ENCODE measurements around the gene EDARADD. TPM values are rescaled to one million over a fixed set of nuclear protein-coding genes. Genes with fewer than 3 reads are reported as not detected.

EDARADD gene
- total and polyA plus RNA-seq, 11 donors, result 0.35 to 2.9 (median 2.1) TPM

GRCh38 chr1:236524895-236525184, 130.8 kb downstream of the EDARADD start:
- no peaks in the 10 kb centered on the region for H3K9me3 ChIP-seq
- H3K27ac ChIP-seq, result peak overlapping the region; percentile 73 to 99 (median 92)
- peaks cover 0 to 43% (median 26%) of the 10 kb centered on the region in 9 donors for H3K36me3 ChIP-seq
- 3 to 8% (median 6%) methylated on average over 3 of the region's 3 CpGs for WGBS, 4 donors
- peaks cover 0 to 24% (median 11%) of the 10 kb centered on the region in 12 donors for H3K4me1 ChIP-seq
- no peak for ATAC-seq
- no peak for DNase-seq
- no peak for TF ChIP-seq POLR2A (IDR thresholded peaks at IDR 0.05)
- peak overlapping the region; percentile 61 to 100 (median 82) for H3K4me3 ChIP-seq
- intact Hi-C loops (cut with DNase I), result loop anchor here in 1 of 10 donors (5.0 kb wide), 1 partner anchor 243 kb away; the partner anchor contains the start of gene ERO1B
- no peaks in the 10 kb centered on the region for H3K27me3 ChIP-seq

- Histone ChIP-seq H3K9me3 (no peaks in the 10 kb centered on the region), H3K36me3 (peaks cover 0 to 53% (median 26%) of the 10 kb centered on the region in 9 donors), H3K4me3 (no peak overlapping the region), H3K27me3 (no peaks in the 10 kb centered on the region), H3K27ac (no peak overlapping the region), H3K4me1 (peaks cover 0 to 36% (median 11%) of the 10 kb centered on the region in 12 donors)
- DNase-seq, result no peak
- ATAC-seq, result no peak
- intact Hi-C loops (cut with DNase I), result no loop called here
- TF ChIP-seq, protein P1, sequence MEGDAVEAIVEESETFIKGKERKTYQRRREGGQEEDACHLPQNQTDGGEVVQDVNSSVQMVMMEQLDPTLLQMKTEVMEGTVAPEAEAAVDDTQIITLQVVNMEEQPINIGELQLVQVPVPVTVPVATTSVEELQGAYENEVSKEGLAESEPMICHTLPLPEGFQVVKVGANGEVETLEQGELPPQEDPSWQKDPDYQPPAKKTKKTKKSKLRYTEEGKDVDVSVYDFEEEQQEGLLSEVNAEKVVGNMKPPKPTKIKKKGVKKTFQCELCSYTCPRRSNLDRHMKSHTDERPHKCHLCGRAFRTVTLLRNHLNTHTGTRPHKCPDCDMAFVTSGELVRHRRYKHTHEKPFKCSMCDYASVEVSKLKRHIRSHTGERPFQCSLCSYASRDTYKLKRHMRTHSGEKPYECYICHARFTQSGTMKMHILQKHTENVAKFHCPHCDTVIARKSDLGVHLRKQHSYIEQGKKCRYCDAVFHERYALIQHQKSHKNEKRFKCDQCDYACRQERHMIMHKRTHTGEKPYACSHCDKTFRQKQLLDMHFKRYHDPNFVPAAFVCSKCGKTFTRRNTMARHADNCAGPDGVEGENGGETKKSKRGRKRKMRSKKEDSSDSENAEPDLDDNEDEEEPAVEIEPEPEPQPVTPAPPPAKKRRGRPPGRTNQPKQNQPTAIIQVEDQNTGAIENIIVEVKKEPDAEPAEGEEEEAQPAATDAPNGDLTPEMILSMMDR (IDR thresholded peaks at IDR 0.05), result no peak
- no peak for TF ChIP-seq POLR2A (IDR thresholded peaks at IDR 0.05)
- 65 to 73% (median 69%) methylated on average over 3 of the region's 3 CpGs for WGBS, 4 donors
Observed at GRCh38 chr1:236526079-236526478, 132.0 kb downstream of the EDARADD start.

DNA sequence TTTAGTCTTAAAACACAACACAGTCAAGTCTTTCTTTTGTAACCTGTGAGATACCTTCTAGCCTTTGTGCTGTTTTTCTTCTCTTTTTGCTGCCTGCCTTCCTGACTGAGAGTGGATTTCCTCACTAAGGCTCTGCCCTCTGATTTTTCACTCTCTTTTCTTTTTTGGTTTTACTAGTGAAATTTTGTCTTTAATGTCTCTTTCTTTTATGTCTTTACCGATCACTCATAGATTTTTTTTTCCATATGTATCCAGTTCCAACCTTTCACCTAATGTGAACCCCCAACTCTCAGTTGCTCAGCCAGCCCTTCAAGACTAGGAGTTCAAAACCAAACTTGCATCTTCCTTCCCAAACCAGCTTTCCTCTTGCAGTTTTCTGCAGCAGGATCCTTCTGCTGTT, 136.2 kb downstream of the EDARADD start:
- no peaks in the 10 kb centered on the region for H3K9me3 ChIP-seq
- peaks cover 0 to 68% (median 40%) of the 10 kb centered on the region in 9 donors for H3K36me3 ChIP-seq
- no peak for TF ChIP-seq POLR2A (IDR thresholded peaks at IDR 0.05)
- TF ChIP-seq, protein P1 (IDR thresholded peaks at IDR 0.05), result no peak
- no peak overlapping the region for H3K4me3 ChIP-seq
- ATAC-seq (no peak), DNase-seq (no peak)
- H3K27me3 ChIP-seq, result no peaks in the 10 kb centered on the region
- intact Hi-C loops (cut with DNase I), result loop anchor here in 8 of 10 donors (5.0 to 10.0 kb wide), 3 partner anchors 423 to 428 kb away; no protein-coding TSS in a partner anchor
- 82 to 95% (median 86%) methylated on average over 1 of the region's 1 CpG for WGBS, 4 donors
- peak overlapping the region in 2 of 12 donors; percentile 3 to 40 for H3K27ac ChIP-seq
- H3K4me1 ChIP-seq, result peaks cover 0 to 46% (median 15%) of the 10 kb centered on the region in 12 donors

- 77 to 81% (median 79%) methylated on average over 5 of the region's 5 CpGs for WGBS, 4 donors
- no peak for ATAC-seq
- Histone ChIP-seq H3K4me1 (peaks cover 0 to 44% (median 16%) of the 10 kb centered on the region in 12 donors), H3K27ac (peak overlapping the region in 1 of 12 donors; percentile 55), H3K4me3 (no peak overlapping the region), H3K36me3 (peaks cover 0 to 69% (median 42%) of the 10 kb centered on the region in 9 donors), H3K9me3 (no peaks in the 10 kb centered on the region), H3K27me3 (no peaks in the 10 kb centered on the region)
- no peak for TF ChIP-seq POLR2A (IDR thresholded peaks at IDR 0.05)
- TF ChIP-seq, protein P1 (IDR thresholded peaks at IDR 0.05), result no peak
- intact Hi-C loops (cut with DNase I), result loop anchor here in 8 of 10 donors (5.0 to 10.0 kb wide), 3 partner anchors 424 to 429 kb away; no protein-coding TSS in a partner anchor
- no peak for DNase-seq
Observed at GRCh38 chr1:236530959-236531358, 136.9 kb downstream of the EDARADD start.
